Activated T-cell treated with anti-CD3 and anti-CD28 coated beads, Interleukin-2, amount 50 U/mL, for 1 hour (primary cell): Measurements from ENCODE around the gene CCDC88B.
"Not testable (repeated sequence)": the region's sequence is repeated elsewhere in the genome, so short reads cannot be mapped to it uniquely, and the experiment has no call there.

ENCODE experiments used
- DNase-seq: peaks from one replicate; pipeline ENCODE4 v3.0.0-alpha.2; 2020

Gene CCDC88B

DNA sequence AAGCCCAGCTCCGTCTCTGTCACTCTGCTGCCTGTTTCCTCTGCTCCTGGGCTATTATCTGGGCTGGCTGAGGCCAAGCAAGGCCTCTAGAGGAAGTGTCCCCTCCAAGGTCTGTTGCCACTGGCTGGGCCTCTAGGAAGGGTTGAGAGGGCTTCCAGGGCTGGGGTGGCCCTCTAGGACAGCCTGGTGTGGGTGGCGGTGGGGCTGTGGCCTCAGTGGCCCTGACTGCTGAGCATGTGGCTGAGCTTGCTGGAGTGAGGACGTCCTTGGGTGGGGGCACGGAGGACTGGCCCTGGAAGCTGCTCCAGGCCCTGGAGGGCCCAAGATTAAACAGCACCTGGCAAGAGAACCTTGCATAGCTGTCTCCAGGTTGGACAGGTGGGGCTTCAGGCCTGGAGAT, 16.0 kb upstream of the CCDC88B start:
- DNase-seq, result not testable (repeated sequence)

DNA sequence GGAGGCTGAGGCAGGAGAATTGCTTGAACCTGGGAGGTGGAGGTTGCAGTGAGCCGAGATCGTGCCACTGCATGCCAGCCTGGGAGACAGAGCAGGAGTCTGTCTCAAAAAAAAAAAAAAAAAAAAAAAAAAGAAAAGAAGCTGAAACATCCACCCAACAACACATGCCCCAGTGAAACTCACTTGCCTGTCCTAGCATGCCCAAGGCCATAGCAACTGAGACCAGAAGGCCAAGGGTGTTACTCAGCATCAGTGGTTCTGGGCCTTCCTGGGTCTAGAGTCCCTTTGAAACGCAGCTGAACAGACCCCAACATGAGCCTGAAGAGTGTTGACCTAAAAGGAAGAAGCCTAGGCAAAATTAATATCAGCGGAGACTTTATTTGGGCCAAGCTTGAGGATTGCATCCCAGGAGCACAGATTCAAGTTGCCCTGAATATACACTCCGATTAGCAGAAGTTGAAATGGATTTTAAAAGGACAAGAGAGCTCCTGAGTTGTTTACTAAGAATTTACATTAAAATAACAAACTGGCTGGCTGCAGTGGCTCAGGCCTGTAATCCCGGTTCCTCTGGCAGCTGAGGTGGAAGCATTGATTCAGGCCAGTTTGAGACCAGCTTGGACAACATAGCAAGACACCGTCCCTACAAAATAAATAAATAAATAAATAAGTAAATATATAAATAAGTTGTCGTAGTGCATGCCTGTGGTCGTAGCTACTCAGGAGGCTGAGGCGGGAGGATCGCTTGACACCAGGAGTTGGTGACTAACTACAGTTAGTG, 15.1 kb upstream of the CCDC88B start:
- no peak for DNase-seq

DNA sequence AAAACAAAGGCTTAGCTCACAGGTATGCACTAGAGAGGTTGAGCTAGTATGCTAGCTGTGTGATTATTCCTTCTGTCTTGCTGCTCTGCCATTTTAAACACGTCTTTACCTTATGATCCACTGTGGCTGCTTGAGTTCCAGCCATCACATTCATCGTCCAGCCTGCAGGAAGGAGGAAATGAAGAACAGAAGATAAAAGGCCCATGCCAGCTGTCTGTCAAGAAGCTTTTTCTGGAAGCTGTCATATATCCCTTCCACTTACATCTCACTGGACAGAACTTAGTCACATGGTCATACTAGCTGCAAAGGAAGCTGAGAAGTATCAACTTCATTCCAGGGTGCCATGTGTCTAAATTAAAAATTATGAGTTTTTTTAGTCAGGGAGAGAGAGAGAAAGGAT, 12.6 kb upstream of the CCDC88B start:
- DNase-seq, result no peak

DNA sequence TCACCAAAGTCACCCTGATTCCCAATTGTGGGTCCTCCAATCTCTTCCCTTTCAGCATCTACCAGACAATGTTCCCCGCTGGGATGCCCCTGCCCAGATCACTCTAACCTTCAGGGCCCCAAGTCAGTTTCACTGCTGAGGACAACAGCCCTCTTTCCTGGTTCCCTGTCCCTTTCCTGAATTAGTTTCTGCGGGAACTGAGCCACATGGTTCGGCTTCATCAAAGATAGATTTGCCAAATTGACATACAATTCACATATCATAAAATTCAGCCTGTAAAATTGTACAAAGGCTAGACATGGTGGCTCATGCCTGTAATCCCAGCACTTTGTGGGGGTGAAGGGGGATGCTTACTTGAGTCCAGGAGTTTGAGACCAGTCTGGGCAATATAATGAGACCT, 12.0 kb upstream of the CCDC88B start:
- DNase-seq, result no peak

DNA sequence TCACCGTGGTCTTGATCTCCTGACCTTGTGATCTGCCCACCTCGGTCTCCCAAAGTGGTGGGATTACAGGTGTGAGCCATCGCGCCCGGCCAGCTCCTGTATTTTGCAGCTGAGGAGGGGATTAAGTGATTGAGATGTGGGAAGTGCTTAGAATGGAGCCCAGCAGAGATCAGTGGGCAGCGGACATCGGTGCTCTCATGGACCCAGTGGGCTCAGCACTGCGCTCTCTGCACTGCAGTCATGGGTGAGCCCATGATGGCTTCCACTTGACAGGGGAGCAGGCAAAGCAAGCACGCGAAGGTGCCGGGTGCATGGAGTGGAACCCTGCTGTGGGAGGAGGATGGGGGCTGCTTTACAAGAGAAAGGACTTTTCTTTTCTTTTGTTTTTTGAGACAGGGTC, 9.1 kb upstream of the CCDC88B start:
- DNase-seq, result no peak

GRCh38 chr11:64331569-64332371, 8.2 kb upstream of the CCDC88B start:
- DNase-seq, result peak; percentile 73

DNA sequence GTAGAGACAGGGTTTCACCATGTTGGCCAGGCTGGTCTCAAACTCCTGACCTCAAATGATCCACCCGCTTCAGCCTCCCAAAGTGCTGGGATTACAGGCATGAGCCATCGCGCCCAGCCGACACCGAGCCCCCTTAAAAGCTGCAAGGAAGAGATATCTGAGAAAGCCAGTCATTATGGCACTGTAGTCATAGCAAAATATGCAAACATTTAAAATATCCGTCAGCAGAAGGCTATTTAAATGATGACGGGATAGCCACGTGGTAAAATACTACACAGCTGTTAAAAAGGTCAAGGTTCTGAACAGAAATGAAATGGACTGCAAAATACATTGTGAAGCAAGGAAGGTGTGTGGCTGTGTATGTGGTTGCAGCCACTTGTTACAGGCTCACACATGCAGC, 6.4 kb upstream of the CCDC88B start:
- DNase-seq, result no peak

- no peak for DNase-seq
Observed at GRCh38 chr11:64334764-64335735, 5.0 kb upstream of the CCDC88B start.

GRCh38 chr11:64337538-64338249, 2.3 kb upstream of the CCDC88B start:
- no peak for DNase-seq

GRCh38 chr11:64338716-64339115, 1.3 kb upstream of the CCDC88B start:
- no peak for DNase-seq

- DNase-seq, result no peak
Observed at GRCh38 chr11:64339286-64339685, 718 bp upstream of the CCDC88B start.

DNA sequence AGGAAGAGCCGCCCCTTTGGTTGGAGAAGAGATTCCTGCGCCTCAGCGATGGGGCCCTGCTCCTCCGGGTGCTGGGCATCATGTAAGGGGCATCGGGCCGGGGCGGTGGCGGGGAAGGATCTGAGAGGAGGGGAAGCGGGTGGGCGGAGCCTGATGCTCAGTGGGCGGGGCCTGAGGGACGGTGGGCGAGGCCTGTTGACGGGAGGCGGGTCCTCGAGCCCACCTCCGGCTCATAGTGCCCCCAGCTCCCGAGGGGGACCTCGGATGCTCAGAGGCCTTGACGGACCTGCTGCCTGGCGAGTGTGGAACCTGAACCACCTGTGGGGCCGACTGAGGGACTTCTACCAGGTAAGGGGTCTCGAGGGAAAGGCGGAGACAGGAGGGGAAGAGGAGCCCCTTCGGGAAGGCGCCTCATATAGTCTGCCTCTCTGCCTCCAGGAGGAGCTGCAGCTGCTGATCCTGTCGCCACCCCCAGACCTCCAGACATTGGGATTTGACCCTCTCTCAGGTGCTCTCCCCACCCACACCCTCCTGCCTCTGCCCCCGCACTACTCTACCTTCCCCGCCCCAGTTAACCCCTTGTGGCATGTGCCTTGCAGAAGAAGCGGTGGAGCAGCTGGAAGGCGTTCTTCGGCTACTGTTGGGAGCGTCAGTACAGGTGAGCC, 799 bp downstream of the CCDC88B start:
- peak; percentile 83 for DNase-seq

DNA sequence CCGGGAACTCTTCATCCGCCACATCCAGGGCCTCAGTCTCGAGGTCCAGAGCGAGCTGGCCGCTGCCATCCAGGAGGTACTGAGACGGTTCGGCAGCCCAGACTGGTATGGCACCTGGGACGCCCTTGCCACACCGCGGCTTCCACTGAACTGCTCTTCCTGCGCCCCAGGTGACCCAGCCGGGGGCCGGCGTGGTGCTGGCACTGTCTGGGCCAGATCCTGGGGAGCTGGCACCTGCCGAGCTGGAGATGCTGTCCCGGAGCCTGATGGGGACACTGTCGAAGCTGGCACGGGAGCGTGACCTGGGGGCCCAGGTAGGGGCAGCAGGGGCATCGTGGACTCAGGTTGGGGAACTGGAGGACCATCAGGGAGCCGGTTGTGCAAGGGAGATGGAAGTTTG, 1.4 kb downstream of the CCDC88B start:
- no peak for DNase-seq

- peak; percentile 95 for DNase-seq
Observed at GRCh38 chr11:64341851-64342791, 2.1 kb downstream of the CCDC88B start.

GRCh38 chr11:64342869-64343745, 3.1 kb downstream of the CCDC88B start:
- DNase-seq, result no peak

DNA sequence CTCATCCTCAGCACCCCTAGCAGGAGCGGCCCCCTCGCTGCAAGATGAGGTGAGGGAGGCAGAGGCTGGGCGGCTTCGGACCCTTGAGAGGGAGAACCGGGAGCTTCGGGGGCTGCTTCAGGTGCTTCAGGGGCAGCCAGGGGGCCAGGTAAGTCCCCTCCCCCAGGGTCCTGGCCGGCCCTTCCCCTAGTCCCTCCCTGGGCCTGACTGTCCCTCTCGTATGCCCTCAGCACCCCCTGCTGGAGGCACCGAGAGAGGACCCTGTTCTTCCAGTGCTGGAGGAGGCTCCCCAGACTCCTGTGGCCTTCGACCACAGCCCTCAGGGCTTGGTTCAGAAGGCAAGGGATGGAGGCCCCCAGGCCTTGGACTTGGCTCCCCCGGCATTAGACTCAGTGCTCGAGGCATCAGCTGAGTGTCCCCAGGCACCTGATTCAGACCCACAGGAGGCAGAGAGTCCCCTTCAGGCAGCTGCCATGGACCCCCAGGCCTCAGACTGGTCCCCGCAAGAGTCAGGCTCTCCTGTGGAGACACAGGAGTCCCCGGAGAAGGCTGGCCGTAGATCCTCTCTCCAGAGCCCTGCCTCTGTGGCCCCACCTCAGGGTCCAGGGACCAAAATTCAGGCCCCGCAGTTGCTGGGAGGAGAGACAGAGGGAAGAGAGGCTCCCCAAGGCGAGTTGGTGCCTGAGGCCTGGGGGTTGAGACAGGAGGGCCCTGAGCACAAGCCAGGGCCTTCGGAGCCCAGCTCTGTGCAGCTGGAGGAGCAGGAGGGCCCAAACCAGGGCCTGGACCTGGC, 4.0 kb downstream of the CCDC88B start:
- no peak for DNase-seq

DNA sequence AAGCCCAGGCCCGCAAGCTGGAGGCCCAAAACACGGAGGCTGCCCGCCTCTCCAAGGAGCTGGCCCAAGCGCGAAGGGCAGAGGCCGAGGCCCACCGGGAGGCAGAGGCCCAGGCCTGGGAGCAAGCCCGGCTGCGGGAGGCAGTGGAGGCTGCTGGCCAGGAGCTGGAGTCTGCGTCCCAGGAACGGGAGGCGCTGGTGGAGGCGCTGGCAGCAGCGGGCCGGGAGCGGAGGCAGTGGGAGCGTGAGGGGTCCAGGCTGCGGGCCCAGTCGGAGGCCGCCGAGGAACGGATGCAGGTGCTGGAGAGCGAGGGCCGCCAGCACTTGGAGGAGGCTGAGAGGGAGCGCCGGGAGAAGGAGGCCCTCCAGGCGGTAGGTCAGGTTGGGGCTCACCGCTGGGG, 4.8 kb downstream of the CCDC88B start:
- no peak for DNase-seq

GRCh38 chr11:64347193-64347867, 7.3 kb downstream of the CCDC88B start:
- DNase-seq, result no peak
